ENCODE measurements around the gene SDCBP2. TPM values are rescaled to one million over a fixed set of nuclear protein-coding genes. Genes with fewer than 3 reads are reported as not detected.

The SDCBP2 gene
- total RNA-seq, 1 experiment from 2014 or later = 1.9 TPM

DNA sequence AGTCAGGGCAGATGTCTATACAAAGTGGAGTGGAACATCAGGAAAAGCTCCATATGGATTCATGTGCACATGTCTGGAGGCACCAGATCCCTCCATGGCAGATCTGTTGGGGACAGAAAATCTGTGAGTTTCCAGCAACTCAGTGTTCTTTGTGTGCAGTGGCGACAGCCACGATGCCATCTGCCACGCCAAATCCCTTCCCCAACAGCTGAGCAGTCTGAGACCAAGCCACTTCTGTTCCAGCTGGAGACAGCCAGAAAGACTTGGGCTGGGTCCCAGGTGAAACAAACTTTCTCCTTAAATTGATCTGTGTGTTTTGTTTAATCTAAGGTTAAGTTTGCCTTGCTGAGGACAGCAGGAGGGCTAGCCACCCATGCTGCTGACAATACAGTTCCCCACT lies 41.0 kb upstream of the SDCBP2 start:
- H3K9me3 ChIP-seq (ENCODE audit: control insufficient read depth, low read depth, low read length) = no peaks in the 10 kb centered on the region
- no peak overlapping the region for H3K56ac ChIP-seq (ENCODE audit: insufficient read length, low read depth, low read length)
- peaks cover 21 to 69% (median 41%) of the 10 kb centered on the region in 3 experiments; a peak in 6 of 7 replicates for H3K36me3 Mint-ChIP-seq (ENCODE audit: insufficient read depth in 1 of 3, low read depth in 3 of 3)
- H3K18ac ChIP-seq (ENCODE audit: insufficient read length, low read depth, low read length) = no peak overlapping the region
- H3K27me3 ChIP-seq (ENCODE audit: insufficient read depth, low read length) = no peaks in the 10 kb centered on the region
- peaks cover 4% of the 10 kb centered on the region; the same call in 1 of the 2 replicates for H3K79me2 ChIP-seq (ENCODE audit: insufficient read depth, low read length)
- peaks cover 5% of the 10 kb centered on the region for H3K79me1 ChIP-seq (ENCODE audit: insufficient read depth, low read depth, low read length, poor library complexity, severe bottlenecking)
- no peak overlapping the region for H2BK5ac ChIP-seq (ENCODE audit: insufficient read length, low read length)
- no peak overlapping the region for H3K27ac ChIP-seq (ENCODE audit: insufficient read length, low read depth, low read length)
- H2BK12ac ChIP-seq (ENCODE audit: insufficient read length, low read depth, low read length) = no peak overlapping the region
- H2BK15ac ChIP-seq (ENCODE audit: low read depth, low read length) = no peak overlapping the region
- no peak overlapping the region for H3K27ac Mint-ChIP-seq
- H3K4me1 Mint-ChIP-seq = no peaks in the 10 kb centered on the region
- H4K8ac ChIP-seq (replicated peaks; ENCODE audit: insufficient read length, low read depth, low read length) = no peak overlapping the region
- no peak for DNase-seq
- H3K9me3 Mint-ChIP-seq = peaks cover 0 to 3% of the 10 kb centered on the region in 2 experiments; a peak in 1 of 5 replicates
- no peak overlapping the region for H2BK120ac ChIP-seq (ENCODE audit: low read depth, low read length, poor library complexity, severe bottlenecking)
- WGBS (ENCODE audit: extremely low coverage, insufficient read length, low lambda C conversion rate) = no CpG with 5 or more reads among the region's 3 CpGs
- no peak overlapping the region for H2AK5ac ChIP-seq (ENCODE audit: insufficient read length, low read length)
- H3K4ac ChIP-seq (ENCODE audit: low read depth, low read length) = no peak overlapping the region
- TF ChIP-seq, protein P1, sequence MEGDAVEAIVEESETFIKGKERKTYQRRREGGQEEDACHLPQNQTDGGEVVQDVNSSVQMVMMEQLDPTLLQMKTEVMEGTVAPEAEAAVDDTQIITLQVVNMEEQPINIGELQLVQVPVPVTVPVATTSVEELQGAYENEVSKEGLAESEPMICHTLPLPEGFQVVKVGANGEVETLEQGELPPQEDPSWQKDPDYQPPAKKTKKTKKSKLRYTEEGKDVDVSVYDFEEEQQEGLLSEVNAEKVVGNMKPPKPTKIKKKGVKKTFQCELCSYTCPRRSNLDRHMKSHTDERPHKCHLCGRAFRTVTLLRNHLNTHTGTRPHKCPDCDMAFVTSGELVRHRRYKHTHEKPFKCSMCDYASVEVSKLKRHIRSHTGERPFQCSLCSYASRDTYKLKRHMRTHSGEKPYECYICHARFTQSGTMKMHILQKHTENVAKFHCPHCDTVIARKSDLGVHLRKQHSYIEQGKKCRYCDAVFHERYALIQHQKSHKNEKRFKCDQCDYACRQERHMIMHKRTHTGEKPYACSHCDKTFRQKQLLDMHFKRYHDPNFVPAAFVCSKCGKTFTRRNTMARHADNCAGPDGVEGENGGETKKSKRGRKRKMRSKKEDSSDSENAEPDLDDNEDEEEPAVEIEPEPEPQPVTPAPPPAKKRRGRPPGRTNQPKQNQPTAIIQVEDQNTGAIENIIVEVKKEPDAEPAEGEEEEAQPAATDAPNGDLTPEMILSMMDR (conservative IDR thresholded peaks at IDR 0.05) = no peak
- H3K27me3 Mint-ChIP-seq (ENCODE audit: low read depth) = no peaks in the 10 kb centered on the region
- H3K23me2 ChIP-seq (ENCODE audit: insufficient read length, low read depth, low read length, poor library complexity, severe bottlenecking) = no peaks in the 10 kb centered on the region
- H3K23ac ChIP-seq (ENCODE audit: insufficient read length, low read depth, low read length) = no peak overlapping the region
- H3K14ac ChIP-seq (ENCODE audit: insufficient read depth, low read length) = no peak overlapping the region
- H3K9ac ChIP-seq (ENCODE audit: extremely low read depth, insufficient read length, low read length) = no peak overlapping the region
- H2BK20ac ChIP-seq (ENCODE audit: low read depth, low read length, poor library complexity, severe bottlenecking) = no peak overlapping the region
- no peak overlapping the region for H4K5ac ChIP-seq (ENCODE audit: insufficient read length, low read depth, low read length)
- no peaks in the 10 kb centered on the region for H4K20me1 ChIP-seq (ENCODE audit: control insufficient read depth, insufficient read depth, insufficient read length)
- H2AFZ ChIP-seq (ENCODE audit: low read length) = no peak overlapping the region
- no peak overlapping the region for H3K4me2 ChIP-seq (ENCODE audit: insufficient read depth, insufficient read length, low read length)
- H3K4me3 Mint-ChIP-seq = no peak overlapping the region
- no peaks in the 10 kb centered on the region for H3K4me1 ChIP-seq (ENCODE audit: insufficient read depth, low read length)
- H3T11ph ChIP-seq (ENCODE audit: low read length) = no peak overlapping the region
- no peak overlapping the region for H4K91ac ChIP-seq (ENCODE audit: insufficient read length, low read depth, low read length)

Data from H9 (cell line).